Coronary artery (tissue), 2 donors: ENCODE measurements around the gene PRKCD.

ENCODE experiments used
- DNase-seq: peaks from one replicate; pipeline ENCODE4 v3.0.0-alpha.2; 2017; ENCODE audit warnings: low spot score
- H3K27ac ChIP-seq, 2 donors: fragments of 200-600 bp; sonication (generic); one replicate each; pipeline ENCODE4 v1.5.1; 2016 to 2019
- H3K4me3 ChIP-seq: fragments of 200-600 bp; sonication (generic); 2 replicates; pipeline ENCODE4 v1.5.1; 2016; ENCODE audit warnings: mild to moderate bottlenecking, moderate library complexity
- TF ChIP-seq, protein P1 (sequence below): fragments of 200-600 bp; sonication (generic); IDR thresholded peaks from one replicate; pipeline ENCODE4 v1.5.1; 2019; ENCODE audit warnings: antibody characterized with exemption

The PRKCD gene

GRCh38 chr3:53173107-53173506 lies 12.1 kb downstream of the PRKCD start:
- Histone ChIP-seq H3K4me3 (no peak overlapping the region), H3K27ac (no peak overlapping the region)
- DNase-seq = no peak
- TF ChIP-seq, protein P1, sequence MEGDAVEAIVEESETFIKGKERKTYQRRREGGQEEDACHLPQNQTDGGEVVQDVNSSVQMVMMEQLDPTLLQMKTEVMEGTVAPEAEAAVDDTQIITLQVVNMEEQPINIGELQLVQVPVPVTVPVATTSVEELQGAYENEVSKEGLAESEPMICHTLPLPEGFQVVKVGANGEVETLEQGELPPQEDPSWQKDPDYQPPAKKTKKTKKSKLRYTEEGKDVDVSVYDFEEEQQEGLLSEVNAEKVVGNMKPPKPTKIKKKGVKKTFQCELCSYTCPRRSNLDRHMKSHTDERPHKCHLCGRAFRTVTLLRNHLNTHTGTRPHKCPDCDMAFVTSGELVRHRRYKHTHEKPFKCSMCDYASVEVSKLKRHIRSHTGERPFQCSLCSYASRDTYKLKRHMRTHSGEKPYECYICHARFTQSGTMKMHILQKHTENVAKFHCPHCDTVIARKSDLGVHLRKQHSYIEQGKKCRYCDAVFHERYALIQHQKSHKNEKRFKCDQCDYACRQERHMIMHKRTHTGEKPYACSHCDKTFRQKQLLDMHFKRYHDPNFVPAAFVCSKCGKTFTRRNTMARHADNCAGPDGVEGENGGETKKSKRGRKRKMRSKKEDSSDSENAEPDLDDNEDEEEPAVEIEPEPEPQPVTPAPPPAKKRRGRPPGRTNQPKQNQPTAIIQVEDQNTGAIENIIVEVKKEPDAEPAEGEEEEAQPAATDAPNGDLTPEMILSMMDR = no peak

GRCh38 chr3:53174346-53175250 lies 13.6 kb downstream of the PRKCD start:
- TF ChIP-seq, protein P1 = no peak
- no peak for DNase-seq

DNA sequence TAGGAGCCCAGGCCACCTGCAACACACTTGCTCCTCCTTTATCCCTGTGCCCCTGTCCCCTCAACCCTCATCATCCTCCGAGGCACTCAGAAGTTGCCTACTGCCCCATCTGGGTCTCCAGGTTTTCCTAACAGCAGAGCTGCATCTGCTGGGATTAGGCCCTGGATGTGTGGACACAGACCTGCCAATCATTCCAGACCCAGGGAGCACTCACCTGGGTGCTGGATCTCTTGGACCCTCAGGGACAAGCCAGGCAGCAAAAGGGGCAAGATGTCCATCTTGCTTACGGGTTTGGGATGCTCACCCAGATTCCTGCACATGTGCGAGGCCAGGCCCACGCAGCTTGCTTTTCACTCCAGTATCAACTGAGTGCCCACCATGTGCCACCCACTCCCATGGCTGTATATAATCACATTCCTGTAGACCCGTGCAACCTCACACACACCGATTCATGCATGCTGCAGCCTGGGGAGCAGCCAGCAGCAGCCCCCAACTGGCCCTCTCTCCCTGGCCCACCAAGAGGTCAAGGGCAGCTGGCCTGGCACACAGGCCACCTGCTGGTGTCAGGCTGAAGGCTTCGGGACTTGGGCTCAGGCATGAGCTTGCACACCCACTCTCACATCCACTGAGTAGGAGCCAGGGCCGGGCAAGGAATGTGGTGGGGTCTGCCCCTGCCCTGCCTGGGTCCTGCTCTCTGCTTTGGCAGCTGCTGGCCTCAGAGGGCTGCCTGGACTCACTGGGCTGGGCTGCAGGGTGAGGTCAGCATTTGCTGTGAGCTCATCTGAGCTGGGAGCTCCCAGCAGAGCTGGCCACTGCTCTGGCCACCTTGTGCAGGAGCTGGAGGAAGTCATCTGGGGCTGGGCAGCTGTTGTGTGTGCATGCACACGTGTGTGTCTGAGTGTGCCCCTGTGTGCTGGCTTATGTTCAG lies 14.9 kb downstream of the PRKCD start:
- Histone ChIP-seq H3K4me3 (no peak overlapping the region), H3K27ac (no peak overlapping the region)
- TF ChIP-seq, protein P1 = no peak
- no peak for DNase-seq

More at GRCh38 chr3:53174346-53175250, 13.6 kb downstream of the PRKCD start:
- H3K27ac ChIP-seq = no peak overlapping the region
- H3K4me3 ChIP-seq = no peak overlapping the region

- DNase-seq = no peak
- TF ChIP-seq, protein P1 = no peak
- H3K27ac ChIP-seq = no peak overlapping the region
- no peak overlapping the region for H3K4me3 ChIP-seq
These were observed 17.2 kb downstream of the PRKCD start for GRCh38 chr3:53178246-53178645.

- Histone ChIP-seq H3K4me3 (no peak overlapping the region), H3K27ac (no peak overlapping the region)
- DNase-seq = no peak
- TF ChIP-seq, protein P1 = no peak
These were observed 18.6 kb downstream of the PRKCD start for GRCh38 chr3:53179580-53179979.

DNA sequence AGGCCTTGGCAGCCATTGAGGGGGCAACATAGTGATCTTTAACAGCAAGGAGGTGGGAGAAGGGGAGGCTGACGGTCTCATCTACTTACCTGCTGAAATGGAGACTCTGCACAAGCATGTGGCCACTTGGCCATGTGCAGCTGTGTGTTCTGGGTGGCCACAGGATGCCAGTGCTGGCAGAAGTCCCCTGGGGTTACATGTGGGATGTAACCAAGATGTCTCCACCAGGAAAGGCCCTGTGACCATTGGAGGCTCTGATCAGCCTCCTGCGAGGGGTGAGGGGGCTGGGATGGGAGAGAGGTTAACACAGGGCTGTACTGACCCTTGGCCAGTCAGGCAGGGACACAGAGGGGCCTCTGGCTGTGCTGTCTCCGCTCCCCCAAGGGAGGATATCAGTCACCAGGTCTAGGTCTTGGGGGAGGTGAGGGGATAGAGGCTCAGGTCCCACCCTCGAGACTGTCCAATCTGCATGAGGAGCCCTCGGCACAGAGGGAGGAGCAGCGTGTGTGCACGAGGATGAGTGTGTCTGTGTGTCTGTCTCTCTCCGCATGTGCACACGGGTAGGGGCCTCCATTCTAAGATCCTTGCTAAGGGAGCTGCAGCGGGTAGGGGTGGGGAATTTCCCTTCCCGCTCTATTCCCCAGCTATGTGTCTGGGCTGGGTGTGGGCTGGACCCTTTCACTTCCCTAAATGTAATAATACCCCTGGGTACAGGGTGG lies 19.5 kb downstream of the PRKCD start:
- TF ChIP-seq, protein P1 = no peak
- Histone ChIP-seq H3K4me3 (no peak overlapping the region), H3K27ac (no peak overlapping the region)
- DNase-seq = no peak
